ENCODE results near the gene TRAPPC6A.

GRCh38 chr19:45152504-45153338, 25.3 kb downstream of the TRAPPC6A start:
- TF ChIP-seq CTCF (IDR thresholded peaks at IDR 0.05; ENCODE audit: low read depth, low read length) (no peak), EZH2phosphoT487 (IDR thresholded peaks at IDR 0.05; ENCODE audit: low read depth) (no peak)

Measured in OCI-LY3 (cell line).